NCI-H2171 (cell line): ENCODE measurements around the gene RIOK3.
A peak's percentile ranks its signal among the peaks of the same experiment; 100 is the strongest.
"Not testable (repeated sequence)": the region's sequence is repeated elsewhere in the genome, so short reads cannot be mapped to it uniquely, and the experiment has no call there.

Source experiments
- DNase-seq: peaks from one replicate; lab custom pipeline; 2025; lab: John Stamatoyannopoulos, UW

RIOK3 gene

GRCh38 chr18:23452728-23453679 is at the start of gene RIOK3:
Gene RIOK3, plus strand, starts transcription at chr18:23453287. Its CDS starts 153 bp downstream, at chr18:23453440.
- DNase-seq, result peak; percentile 88

- no peak for DNase-seq
Measured at GRCh38 chr18:23403310-23403709, 49.8 kb upstream of the RIOK3 start.

DNA sequence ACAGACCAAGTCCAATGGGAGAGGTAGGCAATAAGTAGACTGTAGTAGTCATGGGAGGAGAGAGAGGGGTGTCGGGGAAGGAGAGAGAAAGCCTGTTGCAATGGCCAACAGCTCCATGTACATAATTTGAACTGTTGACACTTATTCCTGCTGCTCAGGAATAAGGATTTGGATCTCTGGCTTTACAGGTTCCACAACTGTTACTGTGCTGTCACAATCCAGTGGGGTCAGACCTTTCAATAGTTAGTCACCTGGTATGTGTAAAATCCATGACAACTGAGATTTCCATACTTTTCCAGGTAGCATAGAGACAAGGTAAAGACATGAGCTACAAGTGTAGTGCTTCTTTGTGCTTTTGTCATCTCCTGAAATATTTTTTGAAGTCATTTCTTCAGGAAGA is 47.5 kb upstream of the RIOK3 start:
- DNase-seq, result no peak

- DNase-seq, result no peak
Measured at GRCh38 chr18:23406271-23406787, 46.8 kb upstream of the RIOK3 start.

DNA sequence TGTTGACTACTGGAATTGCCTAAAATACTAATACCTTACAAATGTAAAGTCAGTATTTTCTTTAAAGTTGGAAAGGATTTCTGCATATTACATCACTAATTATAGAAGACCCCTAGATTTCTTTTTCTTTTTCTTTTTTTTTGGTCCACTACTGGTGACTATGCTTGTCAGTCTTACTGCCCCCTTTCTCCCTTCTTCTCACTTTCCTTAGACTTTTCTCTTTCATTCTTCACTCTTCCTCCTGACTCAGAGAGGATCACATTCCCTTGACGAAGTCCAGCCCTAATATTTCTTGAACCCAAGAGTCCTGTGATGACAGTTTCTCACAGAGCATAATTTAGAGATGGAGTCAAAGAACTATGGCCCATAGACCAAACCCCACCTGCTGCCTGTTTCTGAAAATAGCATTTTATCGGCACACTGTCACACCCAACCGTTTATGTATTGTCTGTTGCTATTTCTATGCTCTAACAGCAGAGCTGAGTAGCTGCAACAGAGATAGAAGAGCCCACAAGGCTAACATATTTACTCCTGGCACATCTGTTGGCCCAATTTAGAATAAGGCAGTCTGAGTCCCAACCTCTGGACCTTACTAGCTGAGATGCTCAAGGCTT is 40.6 kb upstream of the RIOK3 start:
- DNase-seq, result no peak

GRCh38 chr18:23415515-23415914 is 37.6 kb upstream of the RIOK3 start:
- no peak for DNase-seq

DNA sequence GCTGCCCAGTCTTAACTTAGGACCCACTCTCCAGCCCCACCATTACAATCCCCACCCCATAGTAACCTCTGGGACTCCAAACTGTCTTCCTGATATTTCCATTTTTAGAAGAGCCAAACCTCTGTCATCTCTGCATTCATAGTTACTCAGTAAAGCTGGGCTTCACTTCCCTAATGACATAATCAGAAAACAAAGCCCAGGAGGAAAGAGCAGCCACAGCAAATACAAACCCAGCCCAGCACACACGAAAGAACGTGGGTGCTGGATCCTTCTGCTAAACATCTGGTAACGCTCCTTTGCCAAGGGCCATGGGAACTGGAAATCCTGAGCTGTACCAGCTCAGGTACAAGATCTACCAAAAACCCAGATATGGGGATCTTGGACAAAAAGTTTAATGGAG is 36.8 kb upstream of the RIOK3 start:
- no peak for DNase-seq

- DNase-seq, result no peak
Measured at GRCh38 chr18:23421277-23421676, 31.8 kb upstream of the RIOK3 start.

GRCh38 chr18:23422751-23423418 is 30.2 kb upstream of the RIOK3 start:
- no peak for DNase-seq

- DNase-seq, result no peak
Measured at GRCh38 chr18:23424616-23425015, 28.5 kb upstream of the RIOK3 start.

DNA sequence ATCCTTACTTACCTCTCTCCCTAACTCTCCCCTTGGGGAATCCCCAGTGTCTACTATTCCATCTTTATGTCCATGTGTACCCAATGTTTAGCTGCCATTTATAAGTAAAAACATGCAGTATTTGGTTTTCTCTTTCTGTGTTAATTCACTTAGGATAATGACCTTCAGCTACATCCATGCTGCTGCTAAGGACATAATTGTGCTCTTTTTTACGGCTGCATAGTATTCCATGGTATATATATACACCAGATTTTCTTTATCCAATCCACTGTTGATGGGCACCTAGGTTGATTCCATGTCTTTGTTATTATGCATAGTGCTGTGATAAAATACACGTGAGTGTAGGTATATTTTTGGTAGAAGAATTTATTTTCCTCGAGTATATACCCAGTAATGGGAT is 24.3 kb upstream of the RIOK3 start:
- no peak for DNase-seq

DNA sequence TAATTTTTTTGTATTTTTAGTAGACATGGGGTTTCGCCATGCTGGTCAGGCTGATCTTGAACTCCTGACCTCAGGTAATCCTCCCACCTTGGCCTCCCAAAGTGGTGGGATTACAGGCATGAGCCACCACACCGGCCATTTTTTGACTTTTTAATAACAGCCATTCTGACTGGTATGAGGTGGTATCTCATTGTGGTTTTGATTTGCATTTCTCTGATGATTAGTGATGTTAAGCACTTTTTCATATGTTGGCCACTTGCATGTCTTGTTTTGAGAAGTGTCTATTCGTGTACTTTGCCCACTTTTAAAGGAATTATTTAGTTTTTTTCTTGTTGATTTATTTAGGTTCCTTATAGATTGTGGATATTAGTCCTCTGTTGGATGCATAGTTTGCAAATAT is 23.5 kb upstream of the RIOK3 start:
- not testable (repeated sequence) for DNase-seq

GRCh38 chr18:23433360-23433759 is 19.7 kb upstream of the RIOK3 start:
- no peak for DNase-seq

DNA sequence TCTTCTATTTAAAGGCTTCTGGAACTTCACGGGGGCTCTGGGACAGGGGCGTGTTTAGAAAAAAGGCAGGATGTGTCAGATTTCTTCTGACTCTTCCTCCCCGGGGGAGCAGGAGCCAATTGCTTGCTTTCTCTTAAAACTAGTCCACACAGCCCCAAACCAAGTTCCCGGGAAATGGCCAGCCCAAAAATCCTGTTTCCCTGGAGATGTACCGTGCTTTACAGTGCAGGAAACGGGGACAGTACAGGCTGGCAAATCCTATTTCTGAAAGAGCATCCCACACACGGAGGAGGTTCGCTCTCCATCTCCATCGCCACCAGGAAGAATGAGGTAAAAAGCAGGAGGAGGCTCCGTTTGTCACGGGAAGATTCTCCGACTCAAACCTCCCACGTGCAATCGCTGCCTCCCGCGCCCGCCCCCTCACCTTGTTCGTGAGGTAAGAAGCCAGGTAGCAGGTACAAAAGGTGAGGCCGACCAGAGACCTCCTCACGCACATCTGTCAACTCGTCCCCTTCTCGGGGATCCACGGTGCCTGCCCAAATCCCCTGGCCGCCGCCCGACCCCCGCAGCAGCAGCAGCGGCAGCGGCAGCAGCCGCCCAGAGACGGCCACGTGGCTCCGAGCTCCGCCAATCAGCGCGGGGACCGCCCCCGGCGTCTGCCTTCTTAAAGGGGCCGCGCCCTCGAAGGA is 15.6 kb upstream of the RIOK3 start:
- DNase-seq, result peak; percentile 72

GRCh38 chr18:23438046-23438377 is 15.1 kb upstream of the RIOK3 start:
- no peak for DNase-seq

DNA sequence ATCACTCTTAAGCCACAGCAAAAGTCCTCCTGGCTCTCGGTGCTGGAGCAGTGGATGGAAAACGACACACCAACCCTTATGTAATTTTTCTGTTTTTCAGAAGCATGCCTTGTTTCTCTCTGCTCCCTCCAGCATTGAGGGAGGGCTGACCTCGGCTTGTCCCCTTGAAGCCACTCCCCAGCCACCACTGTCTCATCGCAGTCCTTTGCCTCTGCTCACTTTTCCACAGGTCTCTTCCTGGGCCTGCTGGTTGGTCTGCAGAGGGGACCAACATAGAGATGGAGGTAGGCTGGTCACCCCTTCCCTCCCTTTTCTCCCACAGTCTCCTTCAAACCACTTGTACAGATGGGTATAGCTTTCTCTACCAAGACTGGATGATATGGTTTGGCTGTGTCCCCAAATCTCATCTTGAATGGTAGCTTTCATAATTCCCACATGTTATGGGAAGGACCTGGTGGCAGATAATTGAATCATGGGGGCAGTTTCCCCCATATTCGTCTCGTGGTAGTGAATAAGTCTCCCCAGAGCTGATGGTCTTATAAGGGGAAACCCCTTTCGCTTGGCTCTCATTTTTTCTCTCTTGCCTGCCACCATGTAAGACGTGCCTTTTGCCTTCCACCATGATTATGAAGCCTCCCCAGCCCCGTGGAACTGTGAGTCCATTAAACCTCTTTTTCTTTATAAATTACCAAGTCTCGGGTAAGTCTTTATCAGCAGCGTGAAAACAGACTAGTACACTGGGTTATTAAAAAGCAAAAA is 14.3 kb upstream of the RIOK3 start:
- DNase-seq, result no peak

- DNase-seq, result no peak
Measured at GRCh38 chr18:23440131-23440530, 13.0 kb upstream of the RIOK3 start.

DNA sequence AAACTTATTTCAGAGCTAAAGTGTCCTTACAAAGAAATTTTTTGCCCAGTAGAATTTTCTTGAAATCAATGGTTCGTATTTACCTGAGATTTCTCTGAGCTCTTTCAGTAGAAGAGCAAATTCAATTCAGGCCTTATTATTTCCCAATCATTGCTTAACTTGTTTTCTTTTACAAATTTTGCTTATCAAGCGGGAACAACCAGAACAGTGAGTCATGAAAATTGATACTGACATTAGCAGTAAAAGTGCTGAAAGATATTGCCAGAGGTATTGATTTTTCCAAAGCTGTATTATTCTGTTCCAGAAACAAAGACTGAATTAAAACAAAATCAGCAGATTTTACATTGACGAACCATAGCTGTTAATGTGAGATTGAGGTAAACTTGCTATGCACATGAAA is 10.1 kb upstream of the RIOK3 start:
- no peak for DNase-seq

DNA sequence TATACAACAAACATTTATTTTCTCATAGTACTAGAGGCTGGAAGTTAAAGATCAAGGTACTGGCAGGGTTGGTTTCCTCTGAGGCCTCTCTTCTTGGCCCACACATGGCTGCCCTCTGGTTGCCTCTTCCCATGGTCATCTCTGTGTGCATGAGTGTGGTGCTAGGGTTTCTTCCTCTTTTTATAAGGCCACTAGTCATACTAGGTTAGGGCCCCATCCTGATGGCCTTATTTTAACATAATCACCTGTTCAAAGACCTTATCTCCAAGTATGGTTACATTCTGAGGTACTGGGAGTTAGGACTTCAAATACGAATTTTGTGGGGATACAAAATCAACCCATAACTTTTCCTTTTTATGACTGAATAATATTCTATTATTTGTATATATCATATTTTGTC is 4.8 kb upstream of the RIOK3 start:
- DNase-seq, result no peak

DNA sequence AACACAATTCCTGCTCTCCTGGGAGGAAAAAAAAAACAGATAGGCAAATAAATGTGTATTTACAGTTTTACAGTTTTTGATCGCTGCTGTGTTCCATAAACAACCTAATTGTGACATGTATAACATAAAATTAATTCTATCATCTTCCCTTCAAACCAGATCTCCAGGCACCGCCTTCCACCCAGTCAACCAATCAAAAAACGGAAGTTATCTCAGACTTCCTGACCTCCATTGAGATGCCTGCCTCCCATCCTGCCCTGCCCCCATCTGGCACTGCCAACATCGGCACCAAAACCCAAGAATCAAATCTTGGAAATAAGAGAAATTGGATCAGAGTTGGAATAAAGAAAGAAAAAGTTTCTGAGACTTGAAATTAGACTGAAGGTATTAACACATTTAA is 3.1 kb upstream of the RIOK3 start:
- DNase-seq, result no peak

DNA sequence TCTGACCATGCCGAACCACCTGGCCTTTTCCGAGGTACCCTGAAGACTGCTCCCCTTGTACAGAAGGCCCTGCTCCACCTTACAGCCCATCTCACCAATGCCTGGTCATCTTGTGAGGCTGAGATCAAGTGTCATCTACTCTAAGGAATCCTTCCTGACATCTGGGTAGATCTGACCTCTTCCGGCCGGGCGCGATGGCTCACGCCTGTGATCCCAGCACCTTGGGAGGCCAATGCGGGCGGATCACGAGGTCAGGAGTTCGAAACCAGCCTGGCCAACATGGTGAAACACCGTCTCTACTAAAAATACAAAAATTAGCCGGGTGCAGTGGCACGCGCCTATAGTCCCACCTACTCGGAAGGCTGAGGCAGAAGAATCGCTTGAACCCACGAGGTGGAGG is 2.1 kb upstream of the RIOK3 start:
- no peak for DNase-seq
